Fibroblast of lung (primary cell): ENCODE data around the gene MED15. TPM values are rescaled to one million over a fixed set of nuclear protein-coding genes. Genes with fewer than 3 reads are reported as not detected.

Experiments
- DNase-seq, 2 donors: peaks; one replicate each; pipeline versions ENCODE4 v3.0.0 to v3.0.0-alpha.2; 2010; ENCODE audit warnings: low read depth in 2 of 2
- H2AFZ ChIP-seq: 2 replicates; pipeline ENCODE4 v1.5.1; 2012; ENCODE audit warnings: low read length, control low read depth, inconsistent platforms
- H3K27ac ChIP-seq: 2 replicates; pipeline ENCODE4 v1.5.1; 2011; ENCODE audit warnings: low read length, control low read depth; ENCODE audit not compliant: insufficient read depth
- H3K27me3 ChIP-seq: 2 replicates; pipeline ENCODE4 v1.5.1; 2011; ENCODE audit warnings: mild to moderate bottlenecking, low read length; ENCODE audit not compliant: control insufficient read depth, insufficient read depth
- H3K36me3 ChIP-seq: 2 replicates; pipeline ENCODE4 v1.5.1; 2011; ENCODE audit warnings: low read length; ENCODE audit not compliant: control insufficient read depth, insufficient read depth
- H3K4me1 ChIP-seq: 2 replicates; pipeline ENCODE4 v1.5.1; 2011; ENCODE audit warnings: low read length; ENCODE audit not compliant: control insufficient read depth, insufficient read depth; ENCODE audit errors: extremely low read depth
- H3K4me2 ChIP-seq: 2 replicates; pipeline ENCODE4 v1.5.1; 2011; ENCODE audit warnings: low read length, control low read depth; ENCODE audit not compliant: insufficient read depth; ENCODE audit errors: extremely low read depth
- H3K4me3 ChIP-seq, 4 experiments: fragments of 200-600 bp in 1 of 4; sonication (generic) in 1 of 4; replicated peaks in 1 of 4; 2 replicates each; pipeline ENCODE4 v1.5.1; 2011 to 2016; ENCODE audit warnings: low read length in 4 of 4, low read depth in 3 of 4, mild to moderate bottlenecking in 3 of 4, control low read depth in 2 of 4, inconsistent platforms in 1 of 4, mixed read lengths in 1 of 4; ENCODE audit not compliant: insufficient read depth in 1 of 4; ENCODE audit errors: control extremely low read depth in 1 of 4
- H3K79me2 ChIP-seq: 2 replicates; pipeline ENCODE4 v1.5.1; 2012; ENCODE audit warnings: mild to moderate bottlenecking, low read length, inconsistent platforms; ENCODE audit not compliant: control insufficient read depth, insufficient read depth
- H3K9ac ChIP-seq: 2 replicates; pipeline ENCODE4 v1.5.1; 2011; ENCODE audit warnings: mild to moderate bottlenecking, low read length, control low read depth; ENCODE audit not compliant: insufficient read depth
- H3K9me3 ChIP-seq: 2 replicates; pipeline ENCODE4 v1.5.1; 2012; ENCODE audit warnings: low read depth, low read length; ENCODE audit not compliant: control insufficient read depth, insufficient read depth
- H4K20me1 ChIP-seq: 2 replicates; pipeline ENCODE4 v1.5.1; 2011; ENCODE audit warnings: low read length; ENCODE audit not compliant: control insufficient read depth, insufficient read depth; ENCODE audit errors: extremely low read depth
- EZH2 ChIP-seq: IDR thresholded peaks from 2 replicates; pipeline ENCODE4 v1.5.1; 2012; ENCODE audit warnings: low read length, control low read depth, mild to moderate bottlenecking; ENCODE audit errors: missing control alignments
- polyA plus RNA-seq, 2 donors: library from polyadenylated mRNA; depleted of rRNA in 1 of 2; stranded (reverse) in 1 of 2; unstranded in 1 of 2; fragments of >200 nt; gene quantifications; 2 replicates each; pipeline ENCODE4 v1.2.1, GENCODE V29; 2011 to 2012; ENCODE audit warnings: missing spikeins in 1 of 2
- total RNA-seq: library from RNA; depleted of rRNA; stranded (reverse); fragments of >200 nt; gene quantifications from 2 replicates; pipeline ENCODE4 v1.2.1, GENCODE V29; 2014
- TF ChIP-seq, protein P1 (sequence below), 2 donors: IDR thresholded peaks in 1 of 2; conservative IDR thresholded peaks in 1 of 2; 1 replicate in 1 of 2; 2 replicates in 1 of 2; pipeline ENCODE4 v1.5.1; 2011 to 2012; ENCODE audit warnings: low read length in 2 of 2, control low read depth in 1 of 2, inconsistent platforms in 1 of 2, low read depth in 1 of 2, mild to moderate bottlenecking in 1 of 2

MED15 gene
- total and polyA plus RNA-seq, 2 donors (not counting 1 experiment from before 2014, with no cell fraction given), result 28.6 TPM

DNA sequence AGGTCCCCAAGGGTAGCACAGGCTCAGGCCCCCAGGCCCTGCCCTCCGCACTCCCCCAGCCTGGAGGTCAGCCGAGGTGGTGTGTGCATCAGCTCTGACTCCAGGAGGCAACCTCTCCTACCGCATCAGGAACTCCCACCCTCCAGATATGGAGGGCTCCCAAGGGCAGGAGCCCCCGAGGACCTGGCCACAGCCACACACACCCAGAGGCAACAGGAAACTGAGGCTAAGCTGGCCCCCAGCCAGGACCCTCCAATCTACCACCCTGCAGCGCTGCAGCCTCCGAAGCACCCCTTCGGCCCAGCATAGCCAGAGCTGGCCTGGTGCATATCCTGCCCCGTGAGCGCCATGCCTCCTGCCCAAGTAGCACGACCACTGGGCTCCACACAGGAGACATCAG is 104.0 kb downstream of the MED15 start:
- Histone ChIP-seq H4K20me1 (no peaks in the 10 kb centered on the region), H2AFZ (no peak overlapping the region), H3K9ac (no peak overlapping the region), H3K27me3 (no peaks in the 10 kb centered on the region), H3K4me2 (no peak overlapping the region), H3K79me2 (no peaks in the 10 kb centered on the region), H3K27ac (no peak overlapping the region), H3K4me1 (no peaks in the 10 kb centered on the region), H3K9me3 (no peaks in the 10 kb centered on the region), H3K4me3 (no peak overlapping the region), H3K36me3 (no peaks in the 10 kb centered on the region)
- DNase-seq, result no peak
- TF ChIP-seq, protein P1, sequence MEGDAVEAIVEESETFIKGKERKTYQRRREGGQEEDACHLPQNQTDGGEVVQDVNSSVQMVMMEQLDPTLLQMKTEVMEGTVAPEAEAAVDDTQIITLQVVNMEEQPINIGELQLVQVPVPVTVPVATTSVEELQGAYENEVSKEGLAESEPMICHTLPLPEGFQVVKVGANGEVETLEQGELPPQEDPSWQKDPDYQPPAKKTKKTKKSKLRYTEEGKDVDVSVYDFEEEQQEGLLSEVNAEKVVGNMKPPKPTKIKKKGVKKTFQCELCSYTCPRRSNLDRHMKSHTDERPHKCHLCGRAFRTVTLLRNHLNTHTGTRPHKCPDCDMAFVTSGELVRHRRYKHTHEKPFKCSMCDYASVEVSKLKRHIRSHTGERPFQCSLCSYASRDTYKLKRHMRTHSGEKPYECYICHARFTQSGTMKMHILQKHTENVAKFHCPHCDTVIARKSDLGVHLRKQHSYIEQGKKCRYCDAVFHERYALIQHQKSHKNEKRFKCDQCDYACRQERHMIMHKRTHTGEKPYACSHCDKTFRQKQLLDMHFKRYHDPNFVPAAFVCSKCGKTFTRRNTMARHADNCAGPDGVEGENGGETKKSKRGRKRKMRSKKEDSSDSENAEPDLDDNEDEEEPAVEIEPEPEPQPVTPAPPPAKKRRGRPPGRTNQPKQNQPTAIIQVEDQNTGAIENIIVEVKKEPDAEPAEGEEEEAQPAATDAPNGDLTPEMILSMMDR (conservative IDR thresholded peaks at IDR 0.05 in 1 of 2, IDR thresholded peaks at IDR 0.05 in 1 of 2; ENCODE audit: low read depth in 1 of 2, low read length in 2 of 2), result no peak
- no peak for TF ChIP-seq EZH2

DNA sequence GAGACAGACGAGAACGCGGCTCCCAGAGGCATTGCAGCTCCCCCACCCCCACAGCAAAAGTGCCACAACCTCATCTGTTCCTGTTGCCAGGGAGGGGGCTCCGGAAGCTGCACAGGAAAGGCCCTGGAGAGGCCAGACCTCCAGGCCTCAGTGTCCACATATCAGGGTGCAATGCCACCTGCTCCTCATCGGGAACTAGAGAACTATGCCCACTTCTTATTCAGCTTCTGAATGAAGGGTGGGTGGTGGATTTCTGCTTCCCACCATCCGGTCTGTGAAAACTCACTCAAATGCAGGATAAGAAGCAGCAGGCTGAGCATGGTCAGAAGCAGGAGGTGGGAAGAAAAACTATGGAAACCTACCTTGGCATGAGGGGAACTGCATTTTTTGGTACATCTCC is 105.9 kb downstream of the MED15 start:
- H3K36me3 ChIP-seq, result no peaks in the 10 kb centered on the region
- H4K20me1 ChIP-seq, result no peaks in the 10 kb centered on the region
- H3K4me2 ChIP-seq, result no peak overlapping the region
- no peaks in the 10 kb centered on the region for H3K4me1 ChIP-seq
- no peak overlapping the region for H3K9ac ChIP-seq
- H3K4me3 ChIP-seq, result no peak overlapping the region
- no peaks in the 10 kb centered on the region for H3K27me3 ChIP-seq
- H3K79me2 ChIP-seq, result no peaks in the 10 kb centered on the region
- no peak overlapping the region for H3K27ac ChIP-seq
- H2AFZ ChIP-seq, result no peak overlapping the region
- TF ChIP-seq EZH2, result no peak
- TF ChIP-seq, protein P1 (conservative IDR thresholded peaks at IDR 0.05 in 1 of 2, IDR thresholded peaks at IDR 0.05 in 1 of 2; ENCODE audit: low read depth in 1 of 2, low read length in 2 of 2), result no peak
- H3K9me3 ChIP-seq, result no peaks in the 10 kb centered on the region
- no peak for DNase-seq

DNA sequence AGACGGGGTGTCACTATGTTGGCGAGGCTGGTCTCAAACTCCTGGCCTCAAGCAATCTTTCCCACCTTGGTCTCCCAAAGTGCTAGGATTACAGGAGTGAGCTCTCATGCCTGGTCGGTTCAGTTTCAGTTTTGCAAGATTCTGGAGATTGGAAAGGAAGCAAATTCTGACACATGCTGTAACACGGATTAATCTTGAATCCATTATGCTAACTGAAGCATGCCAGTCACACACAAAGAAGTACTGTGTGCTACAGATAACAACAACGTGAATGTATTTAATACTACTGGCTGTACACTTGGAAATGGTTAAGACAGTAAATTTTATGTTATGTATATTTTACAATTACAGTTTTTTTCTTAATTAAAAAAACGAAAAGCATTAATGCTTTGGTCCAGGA is 107.6 kb downstream of the MED15 start:
- H3K27me3 ChIP-seq, result no peaks in the 10 kb centered on the region
- H4K20me1 ChIP-seq, result no peaks in the 10 kb centered on the region
- no peak overlapping the region for H2AFZ ChIP-seq
- H3K9ac ChIP-seq, result no peak overlapping the region
- H3K36me3 ChIP-seq, result no peaks in the 10 kb centered on the region
- TF ChIP-seq EZH2, result no peak
- TF ChIP-seq, protein P1 (conservative IDR thresholded peaks at IDR 0.05 in 1 of 2, IDR thresholded peaks at IDR 0.05 in 1 of 2; ENCODE audit: low read depth in 1 of 2, low read length in 2 of 2), result no peak
- DNase-seq, result no peak
- no peak overlapping the region for H3K4me3 ChIP-seq
- H3K4me2 ChIP-seq, result no peak overlapping the region
- no peaks in the 10 kb centered on the region for H3K9me3 ChIP-seq
- no peak overlapping the region for H3K27ac ChIP-seq
- no peaks in the 10 kb centered on the region for H3K79me2 ChIP-seq
- no peaks in the 10 kb centered on the region for H3K4me1 ChIP-seq
